ENCODE measurements around the gene ZNF740.

GRCh38 chr12:53169644-53170043, 10.9 kb upstream of the ZNF740 start:
- TF ChIP-seq, protein P1, sequence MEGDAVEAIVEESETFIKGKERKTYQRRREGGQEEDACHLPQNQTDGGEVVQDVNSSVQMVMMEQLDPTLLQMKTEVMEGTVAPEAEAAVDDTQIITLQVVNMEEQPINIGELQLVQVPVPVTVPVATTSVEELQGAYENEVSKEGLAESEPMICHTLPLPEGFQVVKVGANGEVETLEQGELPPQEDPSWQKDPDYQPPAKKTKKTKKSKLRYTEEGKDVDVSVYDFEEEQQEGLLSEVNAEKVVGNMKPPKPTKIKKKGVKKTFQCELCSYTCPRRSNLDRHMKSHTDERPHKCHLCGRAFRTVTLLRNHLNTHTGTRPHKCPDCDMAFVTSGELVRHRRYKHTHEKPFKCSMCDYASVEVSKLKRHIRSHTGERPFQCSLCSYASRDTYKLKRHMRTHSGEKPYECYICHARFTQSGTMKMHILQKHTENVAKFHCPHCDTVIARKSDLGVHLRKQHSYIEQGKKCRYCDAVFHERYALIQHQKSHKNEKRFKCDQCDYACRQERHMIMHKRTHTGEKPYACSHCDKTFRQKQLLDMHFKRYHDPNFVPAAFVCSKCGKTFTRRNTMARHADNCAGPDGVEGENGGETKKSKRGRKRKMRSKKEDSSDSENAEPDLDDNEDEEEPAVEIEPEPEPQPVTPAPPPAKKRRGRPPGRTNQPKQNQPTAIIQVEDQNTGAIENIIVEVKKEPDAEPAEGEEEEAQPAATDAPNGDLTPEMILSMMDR (IDR thresholded peaks at IDR 0.05) = no peak
- no peak for TF ChIP-seq POLR2A (IDR thresholded peaks at IDR 0.05)

Data from body of pancreas (tissue), 4 donors.